H1 (cell line): ENCODE results near the gene PPARA. TPM values are rescaled to one million over a fixed set of nuclear protein-coding genes. Genes with fewer than 3 reads are reported as not detected.

Experiments used
- CTCF ChIA-PET: fragments of 300-600 bp; sonication (Branson Sonifier 250); formaldehyde crosslinking; loops from one replicate; lab custom pipeline; 2021; ENCODE audit not compliant: partially characterized antibody; lab: Charles Lee
- POLR2A ChIA-PET: fragments of 300-600 bp; sonication (Branson Sonifier 250); formaldehyde crosslinking; loops from one replicate; lab custom pipeline; 2021; ENCODE audit warnings: inconsistent platforms; ENCODE audit not compliant: partially characterized antibody; lab: Charles Lee
- DNase-seq, 2 experiments: peaks; one replicate each; pipeline versions ENCODE4 v3.0.0 to v3.0.0-alpha.2; 2010 to 2022; ENCODE audit warnings: low spot score in 2 of 2, low read depth in 1 of 2, mixed read lengths in 1 of 2
- FAIRE-seq: peaks from 2 replicates; lab custom pipeline; 2011; peaks lifted over from hg19 to GRCh38; lab: Jason Lieb, UNC
- H2AFZ ChIP-seq: 2 replicates; pipeline ENCODE4 v1.8.1; 2012; ENCODE audit warnings: low read length, inconsistent platforms
- H2AK5ac ChIP-seq: 2 replicates; pipeline ENCODE4 v1.6.1; 2013; ENCODE audit warnings: low read depth, low read length
- H2BK120ac ChIP-seq: replicated peaks from 2 replicates; pipeline ENCODE3; 2013; ENCODE audit warnings: low read depth, low read length, inconsistent platforms
- H2BK12ac ChIP-seq: 2 replicates; pipeline ENCODE4 v1.6.1; 2013; ENCODE audit warnings: low read depth, low read length
- H2BK15ac ChIP-seq: 2 replicates; pipeline ENCODE4 v1.6.1; 2013; ENCODE audit warnings: low read length
- H2BK20ac ChIP-seq: 2 replicates; pipeline ENCODE4 v1.6.1; 2013; ENCODE audit warnings: low read length
- H2BK5ac ChIP-seq: 2 replicates; pipeline ENCODE4 v1.6.1; 2013; ENCODE audit warnings: low read depth, low read length
- H3K14ac ChIP-seq: 2 replicates; pipeline ENCODE4 v1.6.1; 2013; ENCODE audit warnings: inconsistent platforms; ENCODE audit not compliant: insufficient read length
- H3K18ac ChIP-seq: 2 replicates; pipeline ENCODE4 v1.6.1; 2013; ENCODE audit warnings: low read length; ENCODE audit errors: extremely low read depth
- H3K23ac ChIP-seq: 2 replicates; pipeline ENCODE4 v1.6.1; 2013; ENCODE audit warnings: inconsistent platforms; ENCODE audit not compliant: insufficient read length
- H3K23me2 ChIP-seq: 2 replicates; pipeline ENCODE4 v1.6.1; 2013; ENCODE audit warnings: low read depth, low read length
- H3K27ac ChIP-seq: 2 replicates; pipeline ENCODE4 v1.6.1; 2011; ENCODE audit warnings: low read depth, low read length, inconsistent platforms
- H3K27me3 ChIP-seq, 4 experiments: replicated peaks in 1 of 4; 1 replicate in 1 of 4; 2 replicates in 3 of 4; pipeline versions ENCODE4 v1.6.1 to v1.8.1; 2011 to 2013; ENCODE audit warnings: low read length in 3 of 4, mild to moderate bottlenecking in 3 of 4, inconsistent platforms in 2 of 4, mixed read lengths in 2 of 4, moderate library complexity in 1 of 4; ENCODE audit not compliant: control insufficient read depth in 3 of 4, insufficient read depth in 3 of 4; ENCODE audit errors: extremely low read depth in 1 of 4
- H3K36me3 ChIP-seq, 4 experiments: 2 replicates each; pipeline versions ENCODE4 v1.6.1 to v1.8.1; 2011 to 2013; ENCODE audit warnings: mild to moderate bottlenecking in 4 of 4, low read length in 3 of 4, moderate library complexity in 2 of 4, control low read depth in 1 of 4, inconsistent platforms in 1 of 4; ENCODE audit not compliant: insufficient read depth in 4 of 4, control insufficient read depth in 2 of 4
- H3K4ac ChIP-seq: replicated peaks from 2 replicates; pipeline ENCODE3; 2013; ENCODE audit warnings: low read length, low read depth, mixed read lengths, inconsistent platforms; ENCODE audit not compliant: insufficient read length
- H3K4me1 ChIP-seq, 4 experiments: replicated peaks in 1 of 4; 1 replicate in 1 of 4; 2 replicates in 3 of 4; pipeline versions ENCODE4 v1.6.1 to v1.8.1; 2011 to 2013; ENCODE audit warnings: low read length in 3 of 4, inconsistent platforms in 2 of 4, mixed read lengths in 1 of 4; ENCODE audit not compliant: insufficient read depth in 4 of 4, control insufficient read depth in 3 of 4
- H3K4me2 ChIP-seq, 2 experiments: 2 replicates each; pipeline versions ENCODE4 v1.6.1 to v1.8.1; 2011 to 2013; ENCODE audit warnings: low read depth in 2 of 2, low read length in 2 of 2, control low read depth in 1 of 2, inconsistent platforms in 1 of 2, mild to moderate bottlenecking in 1 of 2; ENCODE audit not compliant: insufficient read depth in 1 of 2
- H3K4me3 ChIP-seq, 4 experiments: fragments of 200-600, 300-600 bp in 1 of 4; sonication (generic), shearing (Covaris generic), sonication (Bioruptor Twin) in 1 of 4; 2 replicates each; pipeline versions ENCODE4 v1.5.1 to v1.8.1; 2011 to 2016; ENCODE audit warnings: low read length in 4 of 4, low read depth in 3 of 4, control low read depth in 2 of 4, inconsistent platforms in 2 of 4, mild to moderate bottlenecking in 2 of 4, mixed read lengths in 1 of 4, moderate library complexity in 1 of 4; ENCODE audit not compliant: insufficient read depth in 2 of 4; ENCODE audit errors: extremely low read depth in 1 of 4
- H3K56ac ChIP-seq: replicated peaks from 2 replicates; pipeline ENCODE3; 2013; ENCODE audit warnings: low read depth, mild to moderate bottlenecking, mixed read lengths, low read length, inconsistent platforms; ENCODE audit not compliant: insufficient read length
- H3K79me1 ChIP-seq: 2 replicates; pipeline ENCODE4 v1.6.1; 2013; ENCODE audit warnings: low read depth, low read length, control low read depth
- H3K79me2 ChIP-seq, 2 experiments: 2 replicates each; pipeline versions ENCODE4 v1.6.1 to v1.8.1; 2012 to 2013; ENCODE audit warnings: low read length in 2 of 2, mild to moderate bottlenecking in 2 of 2, inconsistent platforms in 1 of 2; ENCODE audit not compliant: insufficient read depth in 2 of 2, control insufficient read depth in 1 of 2
- H3K9ac ChIP-seq, 4 experiments: replicated peaks in 1 of 4; 1 replicate in 1 of 4; 2 replicates in 3 of 4; pipeline versions ENCODE4 v1.6.1 to v1.8.1; 2011 to 2013; ENCODE audit warnings: low read depth in 3 of 4, low read length in 3 of 4, control low read depth in 2 of 4, mild to moderate bottlenecking in 2 of 4, moderate library complexity in 2 of 4, inconsistent platforms in 1 of 4; ENCODE audit errors: extremely low read depth in 1 of 4
- H3K9me3 ChIP-seq, 2 experiments: 2 replicates each; pipeline versions ENCODE4 v1.6.1 to v1.8.1; 2012 to 2013; ENCODE audit warnings: mild to moderate bottlenecking in 2 of 2, moderate library complexity in 2 of 2, control low read depth in 1 of 2, inconsistent platforms in 1 of 2, low read depth in 1 of 2, low read length in 1 of 2, mixed read lengths in 1 of 2; ENCODE audit not compliant: insufficient read depth in 2 of 2
- H4K20me1 ChIP-seq, 2 experiments: replicated peaks in 1 of 2; 2 replicates each; pipeline versions ENCODE3 to v1.8.1; 2011 to 2013; ENCODE audit warnings: inconsistent platforms in 2 of 2, low read length in 2 of 2, mild to moderate bottlenecking in 1 of 2; ENCODE audit not compliant: insufficient read depth in 2 of 2, control insufficient read depth in 1 of 2
- H4K5ac ChIP-seq: 2 replicates; pipeline ENCODE4 v1.6.1; 2013; ENCODE audit warnings: low read length, low read depth, mixed read lengths, inconsistent platforms; ENCODE audit not compliant: insufficient read length
- H4K8ac ChIP-seq: 2 replicates; pipeline ENCODE4 v1.8.0; 2013; ENCODE audit warnings: mild to moderate bottlenecking, moderate library complexity, low read length, inconsistent platforms; ENCODE audit not compliant: insufficient read depth; ENCODE audit errors: extremely low read depth
- H4K91ac ChIP-seq: replicated peaks from 2 replicates; pipeline ENCODE3; 2013; ENCODE audit warnings: low read length, mixed read lengths, inconsistent platforms; ENCODE audit not compliant: insufficient read length
- HDAC2 ChIP-seq, 2 experiments: fragments of 300-600 bp in 1 of 2; sonication (generic) in 1 of 2; IDR thresholded peaks; 2 replicates each; pipeline ENCODE4 v1.6.1; 2011 to 2012; ENCODE audit warnings: low read depth in 2 of 2, low read length in 2 of 2, mild to moderate bottlenecking in 2 of 2, moderate library complexity in 2 of 2, borderline replicate concordance in 1 of 2, inconsistent platforms in 1 of 2
- POU5F1 ChIP-seq: IDR thresholded peaks from 2 replicates; pipeline ENCODE4 v1.6.1; 2011; ENCODE audit warnings: low read depth, mild to moderate bottlenecking, low read length, moderate library complexity
- SIN3A ChIP-seq, 2 experiments: IDR thresholded peaks in 1 of 2; conservative IDR thresholded peaks in 1 of 2; 2 replicates each; pipeline ENCODE4 v1.6.1; 2011 to 2012; ENCODE audit warnings: low read length in 2 of 2, improper control_type of control experiment in 1 of 2, low read depth in 1 of 2, mild to moderate bottlenecking in 1 of 2
- TCF12 ChIP-seq: IDR thresholded peaks from 2 replicates; pipeline ENCODE4 v1.6.1; 2011; ENCODE audit warnings: low read depth, mild to moderate bottlenecking, low read length
- USF2 ChIP-seq: IDR thresholded peaks from 2 replicates; pipeline ENCODE4 v1.6.1; 2011; ENCODE audit warnings: low read length, improper control_type of control experiment
- WGBS, 2 experiments: shearing (Covaris generic) in 1 of 2; methylation state at CpG; one replicate each; pipeline versions ENCODE4 v1.1.6 to v1.1.7; 2013 to 2015; ENCODE audit warnings: low lambda C conversion rate in 2 of 2, mixed read lengths in 2 of 2, inconsistent platforms in 1 of 2, low coverage in 1 of 2, missing lambda C conversion rate in 1 of 2; ENCODE audit not compliant: insufficient replicate concordance in 2 of 2, insufficient coverage in 1 of 2, insufficient read length in 1 of 2; ENCODE audit errors: extremely low coverage in 1 of 2, missing lambda C conversion rate in 1 of 2; 5-methylcytosine and 5-hydroxymethylcytosine counted together
- polyA plus RNA-seq, 7 experiments: library from polyadenylated mRNA; depleted of rRNA in 3 of 7; stranded (reverse) in 5 of 7; unstranded in 2 of 7; fragments of >200 nt in 5 of 7; fragments of 200-250 nt in 2 of 7; gene quantifications; 1 replicate in 5 of 7; 2 replicates in 1 of 7; 4 replicates in 1 of 7; pipeline versions ENCODE4 v1.2.1 to v1.2.3, GENCODE V29; 2011 to 2013; ENCODE audit warnings: missing spikeins in 2 of 7, mixed read lengths in 2 of 7
- total RNA-seq: library from RNA; stranded (reverse); fragmentation: NEBNext Ultra II Directional; extraction: Animal tissue kit (Norgen Biotek cat#: 25700); gene quantifications from 2 replicates; pipeline ENCODE4 v1.2.1, GENCODE V29; 2021

PPARA gene
- total and polyA plus RNA-seq, 2 of the 8 experiments (the other 6 are each of a cell fraction or from before 2014, with no cell fraction given) = 3.1 to 8.2 TPM

DNA sequence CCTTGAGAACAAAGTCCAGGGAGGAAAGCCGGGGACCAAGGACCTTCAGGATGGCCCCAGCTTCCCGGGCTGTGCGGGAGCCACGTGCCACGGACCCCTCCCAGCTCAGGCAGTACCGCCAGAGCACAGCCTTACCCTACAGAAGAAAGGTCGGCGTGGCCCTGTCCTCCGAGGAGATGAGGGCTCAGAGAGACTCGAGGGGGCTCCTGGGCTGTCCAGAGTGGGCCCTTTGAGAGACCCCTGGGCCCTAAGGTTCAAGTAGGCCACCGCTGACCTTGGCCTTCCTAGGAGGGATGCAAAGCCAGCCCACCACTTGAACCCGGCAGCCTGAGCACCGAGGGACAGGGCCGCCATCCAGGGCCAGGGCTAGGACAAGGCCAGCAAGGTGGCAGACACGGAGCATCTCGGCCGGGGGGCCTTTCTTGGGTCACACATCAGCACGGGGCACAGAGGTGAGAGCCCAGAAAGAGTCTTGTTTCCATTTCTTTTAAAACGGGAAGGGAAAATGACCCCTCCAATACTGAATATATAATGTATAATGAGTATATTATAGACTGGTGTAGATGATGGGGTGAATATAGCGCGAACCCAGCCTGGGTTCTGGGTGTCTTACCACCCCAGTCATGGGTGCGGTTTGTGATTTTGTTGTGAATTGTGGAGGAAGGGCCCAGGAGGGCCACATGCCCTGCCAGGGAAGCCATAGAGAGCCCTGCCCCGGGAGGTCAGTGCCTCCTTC, 34.4 kb upstream of the PPARA start:
- Histone ChIP-seq H3K14ac (no peak overlapping the region), H2BK12ac (no peak overlapping the region), H3K79me2 (no peaks in the 10 kb centered on the region), H3K23ac (no peak overlapping the region), H4K8ac (0 out of 2 replicates have a peak overlapping the region, but pooled peaks have one; percentile 59), H2BK5ac (no peak overlapping the region), H4K20me1 (no peaks in the 10 kb centered on the region), H3K4me3 (no peak overlapping the region), H3K4me1 (peaks cover 0 to 10% (median 8%) of the 10 kb centered on the region in 4 experiments; a peak in 6 of 7 replicates), H3K27ac (no peak overlapping the region), H3K9me3 (no peaks in the 10 kb centered on the region), H4K5ac (no peak overlapping the region), H3K18ac (no peak overlapping the region), H2AK5ac (peak overlapping the region; percentile 28; the same call in 1 of the 2 replicates), H3K36me3 (no peaks in the 10 kb centered on the region; a peak in 1 of 8 replicates), H2BK120ac (no peak overlapping the region), H2AFZ (no peak overlapping the region), H2BK15ac (no peak overlapping the region), H3K79me1 (no peaks in the 10 kb centered on the region), H3K23me2 (no peaks in the 10 kb centered on the region), H3K9ac (no peak overlapping the region), H3K4ac (no peak overlapping the region), H3K4me2 (no peak overlapping the region), H3K56ac (no peak overlapping the region), H2BK20ac (no peak overlapping the region), H4K91ac (no peak overlapping the region), H3K27me3 (no peaks in the 10 kb centered on the region; a peak in 1 of 7 replicates)
- 89% methylated on average over 21 of the region's 23 CpGs; no CpG with 5 or more reads in 1 of the 2 experiments for WGBS, 2 experiments
- ChIA-PET POLR2A (interaction anchor here (1.2 to 1.5 kb wide), 2 partner anchors 111 to 120 kb away, joined by 3 to 4 read pairs; no protein-coding TSS in a partner anchor), CTCF (interaction anchor here (0.7 to 10.9 kb wide), 27 partner anchors 14 to 538 kb away, joined by 3 to 147 read pairs (median 5); no protein-coding TSS in a partner anchor)
- FAIRE-seq (no peak), DNase-seq (no peak)
- no peak for TF ChIP-seq POU5F1
- no peak for TF ChIP-seq SIN3A (conservative IDR thresholded peaks at IDR 0.05 in 1 of 2, IDR thresholded peaks at IDR 0.05 in 1 of 2; ENCODE audit: low read depth in 1 of 2, low read length in 2 of 2)
- TF ChIP-seq USF2 = no peak
- no peak for TF ChIP-seq TCF12
- no peak for TF ChIP-seq HDAC2 (IDR thresholded peaks at IDR 0.05; ENCODE audit: borderline replicate concordance in 1 of 2, low read depth in 2 of 2, low read length in 2 of 2)
